Duodenal mucosa (tissue), 2 donors: ENCODE measurements around the gene NAP1L1.

ENCODE experiments used
- H3K27ac ChIP-seq: one replicate; pipeline ENCODE4 v1.7.0; 2013; ENCODE audit warnings: low read depth, low read length
- H3K27me3 ChIP-seq, 2 donors: one replicate each; pipeline ENCODE4 v1.7.0; 2013; ENCODE audit warnings: low read length in 2 of 2, control low read depth in 1 of 2; ENCODE audit not compliant: insufficient read depth in 2 of 2, control insufficient read depth in 1 of 2
- H3K36me3 ChIP-seq, 2 donors: one replicate each; pipeline ENCODE4 v1.7.0; 2013; ENCODE audit warnings: low read length in 2 of 2, control low read depth in 1 of 2; ENCODE audit not compliant: insufficient read depth in 2 of 2, control insufficient read depth in 1 of 2
- H3K4me1 ChIP-seq, 2 donors: one replicate each; pipeline ENCODE4 v1.7.0; 2013; ENCODE audit warnings: low read length in 2 of 2, control low read depth in 1 of 2; ENCODE audit not compliant: insufficient read depth in 2 of 2, control insufficient read depth in 1 of 2
- H3K4me3 ChIP-seq, 2 donors: one replicate each; pipeline ENCODE4 v1.7.0; 2013; ENCODE audit warnings: low read length in 2 of 2, low read depth in 1 of 2
- H3K9ac ChIP-seq, 2 donors: one replicate each; pipeline ENCODE4 v1.7.0; 2013; ENCODE audit warnings: low read length in 2 of 2, low read depth in 1 of 2
- H3K9me3 ChIP-seq, 2 donors: one replicate each; pipeline ENCODE4 v1.7.0; 2013; ENCODE audit warnings: low read length in 2 of 2, control low read depth in 1 of 2; ENCODE audit not compliant: control insufficient read depth in 1 of 2

The NAP1L1 gene

DNA sequence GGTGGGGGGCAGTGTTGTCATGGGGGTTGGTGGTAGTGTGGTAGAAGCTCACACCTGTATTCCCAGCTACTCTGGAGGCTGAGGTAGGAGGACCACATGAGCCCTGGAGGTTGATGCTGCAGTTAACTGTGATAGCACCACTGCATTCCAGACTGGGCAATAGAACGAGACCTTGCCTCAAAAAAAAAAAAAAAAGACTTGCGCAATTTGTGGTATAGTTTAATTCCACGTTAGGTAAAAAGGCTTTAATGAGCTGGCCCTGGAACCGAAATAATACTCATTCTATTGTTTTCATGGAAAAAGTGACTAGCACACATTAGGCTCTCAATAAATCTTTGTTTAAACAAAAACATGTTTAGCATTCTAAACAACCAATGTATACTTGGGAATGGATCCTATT is 25.4 kb upstream of the NAP1L1 start:
- H3K4me3 ChIP-seq = no peak overlapping the region
- no peaks in the 10 kb centered on the region for H3K36me3 ChIP-seq
- no peak overlapping the region for H3K27ac ChIP-seq
- no peak overlapping the region for H3K9ac ChIP-seq
- H3K9me3 ChIP-seq = no peaks in the 10 kb centered on the region
- peaks cover 21 to 24% of the 10 kb centered on the region in 2 donors for H3K27me3 ChIP-seq
- no peaks in the 10 kb centered on the region for H3K4me1 ChIP-seq

DNA sequence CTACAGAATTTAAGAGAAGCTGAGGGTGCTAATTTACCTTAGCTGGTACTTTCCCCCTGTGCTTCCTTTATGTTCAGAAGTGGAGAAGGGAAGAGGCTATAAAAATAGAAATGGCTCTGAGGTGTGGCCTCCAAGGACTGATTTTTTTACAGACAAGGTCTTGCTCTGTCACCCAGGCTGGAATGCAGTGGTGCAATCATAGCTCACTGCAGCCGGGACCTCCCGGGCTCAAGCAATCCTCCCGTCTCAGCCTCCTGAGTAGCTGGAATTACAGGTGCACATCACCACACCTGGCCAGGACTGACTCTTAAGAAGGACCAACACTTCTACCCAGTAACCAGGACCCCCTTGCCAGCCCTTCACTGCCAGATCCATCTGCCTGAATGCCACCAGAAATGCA is 23.9 kb upstream of the NAP1L1 start:
- Histone ChIP-seq H3K4me1 (no peaks in the 10 kb centered on the region), H3K27me3 (peaks cover 19 to 33% of the 10 kb centered on the region in 2 donors), H3K9ac (no peak overlapping the region), H3K9me3 (no peaks in the 10 kb centered on the region), H3K36me3 (no peaks in the 10 kb centered on the region), H3K4me3 (no peak overlapping the region), H3K27ac (no peak overlapping the region)

DNA sequence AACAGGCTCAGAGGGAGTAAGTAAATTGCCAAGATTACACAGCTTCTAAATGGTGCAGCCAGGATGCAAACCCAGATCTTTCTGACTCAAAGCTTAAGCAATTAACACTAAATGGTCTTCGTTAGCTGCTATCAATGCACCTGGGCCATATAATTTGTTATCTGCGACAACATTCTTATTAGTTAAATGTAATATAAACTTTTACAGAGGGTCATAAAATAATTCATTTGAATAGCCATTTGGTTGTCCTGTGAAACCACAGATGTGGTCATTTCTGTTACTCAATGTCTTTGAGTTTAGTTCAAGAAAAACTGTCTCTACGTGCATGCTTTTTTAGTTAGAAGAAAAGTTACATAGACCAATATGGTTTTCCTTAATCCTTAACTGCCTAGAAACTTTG is 22.1 kb upstream of the NAP1L1 start:
- H3K9ac ChIP-seq = no peak overlapping the region
- H3K36me3 ChIP-seq = no peaks in the 10 kb centered on the region
- H3K9me3 ChIP-seq = no peaks in the 10 kb centered on the region
- no peak overlapping the region for H3K27ac ChIP-seq
- peaks cover 19 to 40% of the 10 kb centered on the region in 2 donors for H3K27me3 ChIP-seq
- H3K4me1 ChIP-seq = no peaks in the 10 kb centered on the region
- H3K4me3 ChIP-seq = no peak overlapping the region

DNA sequence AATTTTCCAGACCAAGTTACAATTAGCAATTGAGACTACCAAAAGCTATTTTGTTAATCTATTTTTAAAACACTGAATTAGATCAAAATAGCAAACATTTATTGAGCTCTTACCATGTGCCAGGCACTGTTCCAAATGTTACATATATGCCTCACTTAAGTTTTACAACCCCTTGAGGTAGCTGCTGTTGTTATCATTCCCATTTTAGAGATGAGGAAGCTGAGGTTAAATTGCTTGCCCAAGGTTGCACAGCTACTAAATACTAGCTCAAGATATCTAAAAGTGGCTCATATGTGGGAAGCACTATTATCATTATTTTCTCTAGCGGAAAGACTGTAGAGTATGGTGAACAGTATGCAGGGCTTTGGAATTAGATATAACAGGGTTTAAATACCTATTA is 19.5 kb upstream of the NAP1L1 start:
- Histone ChIP-seq H3K36me3 (no peaks in the 10 kb centered on the region), H3K4me3 (no peak overlapping the region), H3K9ac (no peak overlapping the region), H3K4me1 (no peaks in the 10 kb centered on the region), H3K27ac (no peak overlapping the region), H3K27me3 (peaks cover 18 to 28% of the 10 kb centered on the region in 2 donors), H3K9me3 (no peaks in the 10 kb centered on the region)

GRCh38 chr12:76101739-76102385 is 17.4 kb upstream of the NAP1L1 start:
- Histone ChIP-seq H3K9ac (no peak overlapping the region), H3K4me3 (no peak overlapping the region), H3K36me3 (no peaks in the 10 kb centered on the region), H3K9me3 (no peaks in the 10 kb centered on the region), H3K4me1 (no peaks in the 10 kb centered on the region), H3K27me3 (peaks cover 12 to 28% of the 10 kb centered on the region in 2 donors), H3K27ac (no peak overlapping the region)

DNA sequence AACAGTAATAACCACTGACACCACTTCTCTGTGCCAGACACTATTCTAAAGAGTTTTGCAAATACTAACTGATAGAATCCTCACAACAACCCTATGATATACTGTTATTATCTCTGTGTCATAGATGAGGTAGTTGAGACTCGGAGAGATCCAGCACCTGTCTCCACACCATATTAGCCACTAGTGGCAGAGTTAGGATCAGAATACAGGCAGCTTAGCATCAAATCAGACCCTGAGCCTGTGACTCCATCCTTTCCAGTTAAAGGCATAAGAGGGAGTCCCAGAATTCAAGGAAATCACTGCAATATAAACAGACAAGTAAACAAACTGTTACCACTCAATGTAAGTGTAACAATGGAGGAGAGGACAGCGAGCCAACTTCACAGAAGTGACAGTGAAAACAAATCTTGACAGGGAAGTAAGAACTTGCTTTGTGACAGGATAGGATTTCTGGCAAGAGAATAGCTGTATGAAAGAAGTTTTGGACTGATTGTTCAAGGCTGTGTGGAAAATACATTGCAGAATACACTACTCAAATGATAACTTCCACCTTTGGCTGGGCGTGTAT is 11.7 kb upstream of the NAP1L1 start:
- Histone ChIP-seq H3K4me3 (no peak overlapping the region), H3K27ac (no peak overlapping the region), H3K27me3 (peaks cover 0 to 13% of the 10 kb centered on the region in 2 donors), H3K36me3 (no peaks in the 10 kb centered on the region), H3K9me3 (no peaks in the 10 kb centered on the region), H3K9ac (no peak overlapping the region), H3K4me1 (no peaks in the 10 kb centered on the region)

GRCh38 chr12:76094754-76095153 is 10.3 kb upstream of the NAP1L1 start:
- Histone ChIP-seq H3K27me3 (peaks cover 0 to 13% of the 10 kb centered on the region in 2 donors), H3K4me1 (no peaks in the 10 kb centered on the region), H3K4me3 (no peak overlapping the region), H3K9ac (no peak overlapping the region), H3K9me3 (no peaks in the 10 kb centered on the region), H3K36me3 (no peaks in the 10 kb centered on the region), H3K27ac (no peak overlapping the region)

DNA sequence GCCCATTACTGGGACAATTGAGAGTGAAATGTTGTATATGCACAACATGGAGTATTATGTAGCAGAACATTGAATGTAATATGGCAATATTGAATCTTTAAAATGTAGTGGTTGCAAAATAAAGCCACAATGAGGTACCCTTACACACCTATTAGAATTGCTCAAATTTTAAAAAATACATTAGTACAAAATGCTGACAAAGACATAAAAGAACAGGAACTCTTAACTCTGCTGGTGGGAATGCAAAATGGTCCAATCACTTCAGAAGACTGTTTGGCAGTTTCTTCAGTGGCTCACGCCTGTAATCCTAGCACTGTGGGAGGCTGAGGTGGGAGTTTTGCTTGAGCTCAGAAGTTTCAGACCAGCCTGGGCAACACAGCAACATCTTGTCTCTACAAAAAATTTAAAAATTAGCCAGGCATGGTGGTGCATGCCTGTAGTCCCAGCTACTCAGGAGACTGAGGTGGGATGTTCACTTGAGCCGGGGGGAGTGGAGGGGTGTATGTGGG is 6.8 kb upstream of the NAP1L1 start:
- peaks cover 0 to 12% of the 10 kb centered on the region in 2 donors for H3K27me3 ChIP-seq
- no peaks in the 10 kb centered on the region for H3K36me3 ChIP-seq

DNA sequence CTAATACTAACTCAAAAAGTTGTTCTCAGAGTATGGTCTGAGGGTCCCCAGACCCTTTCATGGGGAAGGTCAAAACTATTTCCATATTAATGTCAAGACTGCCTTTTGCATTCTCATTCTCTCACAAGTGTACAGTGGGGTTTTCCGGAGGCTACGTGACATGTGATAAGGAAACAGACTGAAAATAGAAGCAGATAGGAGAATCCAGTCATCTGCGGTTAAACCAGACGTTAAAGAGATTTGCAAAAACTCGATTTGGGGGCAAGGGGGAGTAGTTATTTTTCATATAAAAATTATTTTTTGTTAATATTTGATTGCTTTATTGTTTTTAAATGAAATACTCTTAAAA is 1.0 kb upstream of the NAP1L1 start:
- Histone ChIP-seq H3K4me3 (peak overlapping the region; percentile 51 to 77), H3K9ac (no peak overlapping the region), H3K9me3 (no peaks in the 10 kb centered on the region), H3K27me3 (no peaks in the 10 kb centered on the region), H3K36me3 (no peaks in the 10 kb centered on the region), H3K27ac (no peak overlapping the region), H3K4me1 (peaks cover 6 to 14% of the 10 kb centered on the region in 2 donors)

More for the DNA sequence above, 6.8 kb upstream of the NAP1L1 start:
- H3K4me1 ChIP-seq = no peaks in the 10 kb centered on the region
- H3K9ac ChIP-seq = no peak overlapping the region
- no peaks in the 10 kb centered on the region for H3K9me3 ChIP-seq
- no peak overlapping the region for H3K27ac ChIP-seq
- no peak overlapping the region for H3K4me3 ChIP-seq

DNA sequence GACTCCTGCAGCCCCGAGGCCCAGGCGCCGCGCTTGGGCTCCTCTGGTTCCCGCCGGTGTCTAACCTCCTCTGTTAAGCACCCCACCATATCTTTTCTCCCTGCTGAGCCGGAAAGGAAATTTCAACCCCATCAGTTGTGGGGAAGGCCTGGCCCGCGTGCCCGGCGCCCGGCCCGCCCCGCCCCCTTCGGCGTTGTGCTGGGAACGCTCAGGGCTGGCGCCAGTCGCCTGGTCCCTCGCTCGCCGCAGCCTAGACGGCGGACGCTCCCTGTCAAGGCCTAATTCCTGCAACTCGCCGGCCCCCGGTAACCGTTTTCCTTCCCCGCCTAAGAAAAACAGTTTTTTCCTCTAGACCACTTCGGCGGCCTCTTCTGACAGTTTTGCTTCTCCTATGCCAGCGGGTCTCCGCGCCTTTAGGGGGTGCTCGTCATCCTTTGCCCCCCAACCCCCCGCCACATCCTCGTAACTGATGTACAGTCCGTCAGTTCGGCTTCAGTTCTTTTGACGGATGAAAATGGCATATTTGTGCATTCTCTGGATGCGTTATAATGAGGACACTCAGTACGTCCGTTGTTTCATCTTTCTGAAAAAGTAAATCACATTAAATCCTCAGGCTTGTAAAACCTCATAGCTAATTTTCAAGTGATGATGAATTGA is 506 bp upstream of the NAP1L1 start:
- no peaks in the 10 kb centered on the region for H3K27me3 ChIP-seq
- H3K4me1 ChIP-seq = peaks cover 6 to 14% of the 10 kb centered on the region in 2 donors
- no peaks in the 10 kb centered on the region for H3K36me3 ChIP-seq
- H3K9ac ChIP-seq = peak overlapping the region; percentile 83
- peak overlapping the region; percentile 97 for H3K27ac ChIP-seq
- H3K4me3 ChIP-seq = peak overlapping the region; percentile 51 to 77
- H3K9me3 ChIP-seq = no peaks in the 10 kb centered on the region
